Kidney glomerular epithelial cell (primary cell): ENCODE data around the gene RPL28.

Experiments used
- DNase-seq: peaks from one replicate; lab custom pipeline; 2025; lab: John Stamatoyannopoulos, UW

Gene RPL28

GRCh38 chr19:55385724-55386492 is at the start of gene RPL28:
Gene RPL28 (plus strand): TSS chr19:55385932. CDS start chr19:55386358, 426 bp downstream.
- DNase-seq = peak; percentile 98

- no peak for DNase-seq
Observed at GRCh38 chr19:55336101-55336500, 49.6 kb upstream of the RPL28 start.

GRCh38 chr19:55339105-55339888 is 46.4 kb upstream of the RPL28 start, which contains the start of gene KMT5C:
Gene KMT5C (plus strand): TSS chr19:55339876. CDS start chr19:55341937, 2,061 bp downstream.
- peak; percentile 100 for DNase-seq

- no peak for DNase-seq
Observed at GRCh38 chr19:55339889-55340783, 45.6 kb upstream of the RPL28 start.

GRCh38 chr19:55340784-55341147 is 45.0 kb upstream of the RPL28 start:
- DNase-seq = no peak

GRCh38 chr19:55341171-55341588 is 44.6 kb upstream of the RPL28 start:
- no peak for DNase-seq

- DNase-seq = no peak
Observed at GRCh38 chr19:55341595-55342531, 43.9 kb upstream of the RPL28 start.

- DNase-seq = no peak
Observed at GRCh38 chr19:55344444-55344843, 41.3 kb upstream of the RPL28 start.

GRCh38 chr19:55345101-55345817 is 40.5 kb upstream of the RPL28 start:
- DNase-seq = no peak

GRCh38 chr19:55345818-55346724 is 39.7 kb upstream of the RPL28 start:
- no peak for DNase-seq

- no peak for DNase-seq
Observed at GRCh38 chr19:55346725-55347441, 38.8 kb upstream of the RPL28 start.

GRCh38 chr19:55347442-55348009 is 38.2 kb upstream of the RPL28 start:
- no peak for DNase-seq

GRCh38 chr19:55348317-55349034 is 37.3 kb upstream of the RPL28 start:
- DNase-seq = no peak

- no peak for DNase-seq
Observed at GRCh38 chr19:55350620-55351315, 35.0 kb upstream of the RPL28 start.

GRCh38 chr19:55352040-55352439 is 33.7 kb upstream of the RPL28 start:
- DNase-seq = no peak

- no peak for DNase-seq
Observed at GRCh38 chr19:55352549-55353145, 33.1 kb upstream of the RPL28 start.
